ENCODE results near the gene RNF8.

RNF8 gene

GRCh38 chr6:37351027-37351426, 2.8 kb upstream of the RNF8 start:
- Histone ChIP-seq H3K27ac (no peak overlapping the region), H3K4me3 (no peak overlapping the region)

- no peak overlapping the region for H3K27ac ChIP-seq
- no peak overlapping the region for H3K4me3 ChIP-seq
Observed at GRCh38 chr6:37352384-37352783, 1.4 kb upstream of the RNF8 start.

GRCh38 chr6:37354526-37355384, 972 bp downstream of the RNF8 start:
- H3K4me3 ChIP-seq = peak overlapping the region; percentile 70 to 97 (median 93)
- H3K27ac ChIP-seq = peak overlapping the region; percentile 34 to 89 (median 79)

DNA sequence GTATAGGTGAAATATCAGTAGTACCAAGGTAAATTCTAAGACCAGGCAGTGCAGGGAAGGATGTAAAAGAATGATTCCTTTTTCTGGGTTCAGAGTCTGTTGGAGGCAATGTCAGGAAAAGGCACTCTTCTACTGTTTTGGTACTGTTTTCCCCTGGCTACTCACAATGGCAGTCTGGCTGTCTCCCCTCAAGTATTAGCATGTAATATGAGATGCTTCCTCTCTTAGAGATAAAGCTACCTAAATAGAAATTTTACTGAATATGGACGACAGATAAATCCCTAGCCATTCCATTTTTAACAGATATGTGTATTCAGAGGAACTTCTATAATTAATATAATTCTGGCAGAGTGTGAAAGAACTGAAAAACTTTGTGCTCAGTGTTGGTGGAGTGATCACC, 3.5 kb downstream of the RNF8 start:
- H3K4me3 ChIP-seq = no peak overlapping the region
- H3K27ac ChIP-seq = no peak overlapping the region

GRCh38 chr6:37357860-37358259, 4.1 kb downstream of the RNF8 start:
- Histone ChIP-seq H3K27ac (no peak overlapping the region), H3K4me3 (no peak overlapping the region)

GRCh38 chr6:37359039-37359438, 5.3 kb downstream of the RNF8 start:
- Histone ChIP-seq H3K4me3 (no peak overlapping the region), H3K27ac (no peak overlapping the region)

DNA sequence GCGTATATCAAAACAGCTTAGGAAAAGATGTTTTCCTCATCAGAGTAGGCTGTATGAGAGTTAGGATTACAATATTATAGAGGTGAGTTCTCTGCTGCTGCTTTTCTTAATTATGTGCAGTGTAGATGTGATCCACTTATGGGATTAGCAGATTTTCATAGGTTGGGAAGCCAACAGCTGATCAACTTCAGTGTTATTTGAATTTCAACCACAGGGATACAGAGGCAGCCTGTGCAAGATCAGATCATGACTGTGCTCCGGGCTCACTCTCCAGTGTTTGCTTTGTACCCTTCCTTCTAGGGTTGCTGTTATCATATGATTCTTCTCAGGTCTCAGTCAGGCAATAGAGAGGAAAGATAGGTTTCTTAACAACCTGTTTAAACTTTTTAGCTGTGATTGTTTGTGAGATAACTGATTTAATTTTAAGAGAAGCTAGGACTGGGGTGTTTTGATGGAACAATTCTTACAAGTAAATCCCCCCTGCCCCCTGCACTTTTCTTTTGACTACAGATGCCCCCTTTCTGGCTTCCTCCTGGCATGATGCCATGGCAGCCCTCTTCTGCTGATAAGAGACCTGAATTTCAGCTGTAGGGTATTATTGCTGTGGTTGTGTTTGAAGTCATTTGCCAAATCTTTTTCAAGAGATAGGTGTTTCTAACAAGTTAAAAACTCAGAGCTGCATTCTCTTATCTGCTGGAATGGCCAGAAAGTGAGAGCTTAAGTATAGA, 8.5 kb downstream of the RNF8 start:
- H3K4me3 ChIP-seq = no peak overlapping the region
- H3K27ac ChIP-seq = no peak overlapping the region

DNA sequence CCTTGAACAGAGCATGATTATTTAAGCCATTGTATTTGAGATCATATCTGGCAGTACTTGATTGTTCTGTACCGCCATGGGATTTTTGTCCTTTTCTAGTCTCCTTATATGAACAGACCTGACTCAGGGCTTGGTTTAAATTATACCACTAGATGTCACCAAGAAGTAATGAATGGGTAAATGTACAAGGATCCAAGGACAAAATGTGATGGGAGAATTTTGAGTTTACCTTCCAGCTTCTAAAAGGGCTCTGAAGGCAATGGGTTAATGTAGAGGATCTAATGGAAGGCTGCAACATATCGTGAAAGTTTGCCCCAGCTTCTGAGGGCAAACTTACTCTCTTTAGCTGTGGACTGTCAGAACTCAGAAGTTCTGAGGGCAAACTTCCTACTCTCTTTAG, 12.0 kb downstream of the RNF8 start:
- Histone ChIP-seq H3K4me3 (no peak overlapping the region), H3K27ac (no peak overlapping the region)

GRCh38 chr6:37366910-37367309, 13.1 kb downstream of the RNF8 start:
- Histone ChIP-seq H3K4me3 (no peak overlapping the region), H3K27ac (no peak overlapping the region)

DNA sequence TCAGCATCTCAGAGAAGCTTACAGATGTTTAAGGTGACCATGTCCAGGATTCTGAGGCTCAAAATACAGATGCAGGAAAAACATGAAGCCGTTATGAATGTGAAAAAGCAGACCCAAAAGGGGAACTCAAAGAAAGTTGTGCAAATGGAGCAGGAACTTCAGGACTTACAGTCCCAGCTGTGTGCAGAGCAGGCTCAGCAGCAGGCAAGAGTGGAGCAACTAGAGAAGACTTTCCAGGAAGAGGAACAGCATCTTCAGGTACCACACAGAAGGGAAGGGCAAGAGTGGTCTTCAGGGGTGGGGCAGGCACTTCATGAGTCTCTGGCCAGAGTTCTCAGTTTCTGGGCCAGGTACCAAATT, 15.2 kb downstream of the RNF8 start:
- Histone ChIP-seq H3K27ac (no peak overlapping the region), H3K4me3 (no peak overlapping the region)

DNA sequence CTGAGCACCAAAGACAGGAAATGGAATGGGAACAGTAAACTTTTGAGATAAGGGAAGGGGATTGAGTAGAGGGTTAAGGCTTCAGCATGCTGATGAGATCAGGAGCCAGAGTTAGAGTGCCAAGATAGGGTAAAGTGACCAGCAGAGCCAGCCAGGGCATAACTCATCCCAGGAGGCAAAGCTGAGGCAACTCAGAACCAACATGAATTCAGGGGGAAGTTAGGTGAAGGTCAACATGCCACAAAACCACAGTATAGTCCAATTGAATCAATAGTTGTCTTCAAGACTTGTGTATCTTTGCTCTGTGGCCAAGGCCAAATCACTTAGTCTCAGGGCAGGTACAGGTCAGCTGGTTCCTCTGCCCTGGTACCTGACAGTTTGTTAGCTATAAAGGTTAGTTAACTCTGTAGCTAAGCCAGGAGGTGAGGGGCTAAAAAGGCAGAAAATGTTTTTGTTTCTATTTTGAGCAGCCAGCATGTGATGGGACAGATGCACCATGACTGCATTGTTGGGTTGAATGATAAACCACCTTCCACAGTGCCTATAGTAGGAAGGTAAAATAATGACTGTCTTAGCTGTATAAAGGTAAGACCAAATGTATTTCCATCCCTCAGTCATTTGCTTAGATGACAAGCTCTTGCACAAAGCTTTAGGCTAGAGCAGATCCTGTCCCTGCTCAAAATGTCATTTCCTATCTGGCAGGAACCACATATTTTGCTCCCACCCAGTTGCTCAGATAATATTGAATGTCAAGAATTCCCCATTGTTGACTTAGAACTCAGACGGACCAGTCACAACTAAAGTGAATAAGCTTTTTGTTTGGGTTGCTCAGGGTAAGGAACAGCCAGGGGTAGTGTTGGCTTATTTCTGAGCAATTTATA, 15.8 kb downstream of the RNF8 start:
- no peak overlapping the region for H3K27ac ChIP-seq
- H3K4me3 ChIP-seq = no peak overlapping the region

DNA sequence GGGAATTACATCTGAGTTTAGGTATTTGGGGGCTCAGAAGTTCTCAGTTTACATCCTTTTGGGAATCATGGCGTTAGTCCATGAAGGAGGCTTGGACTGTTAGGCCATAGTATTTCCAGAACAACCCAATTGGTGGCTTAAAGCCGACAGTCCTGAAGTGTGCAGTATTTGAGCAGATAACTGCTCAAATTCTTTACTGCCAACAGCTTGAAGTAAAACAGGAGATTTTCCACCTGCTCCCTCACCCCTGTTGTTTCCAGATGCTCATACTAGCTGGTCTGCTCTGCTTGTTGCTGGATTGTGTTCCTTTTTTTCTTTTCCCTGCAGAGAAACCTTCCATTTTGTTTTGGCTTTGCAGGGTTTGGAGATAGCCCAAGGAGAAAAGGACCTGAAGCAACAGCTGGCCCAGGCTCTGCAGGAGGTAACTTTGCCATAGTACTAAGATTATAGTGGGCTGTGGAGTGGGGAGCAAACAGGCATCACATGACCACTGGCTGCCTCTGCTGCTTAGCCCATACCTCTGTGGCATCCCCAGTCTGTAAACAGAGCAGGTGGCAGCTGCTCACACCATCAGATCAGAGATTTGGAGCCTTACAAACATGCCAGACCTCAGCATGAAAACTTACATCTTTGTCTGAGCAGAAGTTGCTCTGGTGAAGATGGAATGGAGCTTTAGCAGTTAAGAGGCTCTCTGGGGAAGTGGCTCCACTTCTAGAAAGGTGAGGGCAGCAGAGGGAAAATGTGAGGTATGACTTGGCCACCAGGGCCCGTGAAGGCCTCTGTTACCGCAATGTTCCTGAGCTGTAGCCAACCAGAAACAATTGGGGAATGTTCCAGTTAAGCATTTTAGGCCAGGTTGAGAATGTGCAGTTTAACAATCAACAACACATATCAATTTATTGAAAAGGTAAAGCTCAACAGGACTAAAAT, 17.6 kb downstream of the RNF8 start:
- Histone ChIP-seq H3K4me3 (no peak overlapping the region), H3K27ac (no peak overlapping the region)

- Histone ChIP-seq H3K4me3 (no peak overlapping the region), H3K27ac (no peak overlapping the region)
Observed at GRCh38 chr6:37372116-37372515, 18.3 kb downstream of the RNF8 start.

GRCh38 chr6:37373822-37374471, 20.2 kb downstream of the RNF8 start:
- Histone ChIP-seq H3K4me3 (no peak overlapping the region), H3K27ac (peak overlapping the region in 1 of 21 experiments; percentile 9)

- H3K4me3 ChIP-seq = no peak overlapping the region
- no peak overlapping the region for H3K27ac ChIP-seq
Observed at GRCh38 chr6:37375376-37375775, 21.6 kb downstream of the RNF8 start.

DNA sequence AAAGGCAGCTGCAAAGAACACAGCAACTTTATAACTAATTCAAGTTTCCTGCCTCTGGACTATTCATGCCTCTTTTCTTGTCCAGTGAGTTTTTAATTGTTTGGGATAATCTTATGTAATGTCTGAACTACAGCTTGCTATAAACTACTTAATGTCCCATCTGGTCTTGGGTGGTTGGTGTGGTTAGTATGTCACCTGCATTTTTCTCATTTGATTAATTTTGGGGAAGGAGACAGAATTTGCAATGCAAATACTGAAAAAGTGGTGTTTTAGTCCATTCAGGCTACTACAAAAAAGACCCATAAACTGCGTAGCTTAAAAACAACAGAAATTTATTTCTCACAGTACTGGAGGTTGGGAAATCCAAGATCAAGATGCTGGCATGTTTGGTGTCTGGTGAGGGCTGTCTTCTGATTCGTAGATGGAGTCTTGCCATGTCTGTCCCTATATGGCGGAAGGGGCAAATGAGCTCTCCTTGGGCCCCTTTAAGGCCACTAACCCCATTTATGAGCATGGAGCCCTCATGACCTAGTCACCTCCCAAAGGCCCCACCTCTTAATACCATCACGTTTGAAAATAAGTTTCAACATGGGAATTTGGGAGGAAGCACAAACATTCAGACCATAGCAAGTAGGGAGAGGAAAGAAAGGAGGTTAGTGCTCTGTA, 22.4 kb downstream of the RNF8 start:
- Histone ChIP-seq H3K27ac (no peak overlapping the region), H3K4me3 (no peak overlapping the region)

- H3K4me3 ChIP-seq = no peak overlapping the region
Observed at GRCh38 chr6:37381579-37381978, 27.8 kb downstream of the RNF8 start.

More at GRCh38 chr6:37381579-37381978, 27.8 kb downstream of the RNF8 start:
- no peak overlapping the region for H3K27ac ChIP-seq

All from skin epidermis (tissue), 12 donors.